Measurements from ENCODE around the gene CCNL2.

DNA sequence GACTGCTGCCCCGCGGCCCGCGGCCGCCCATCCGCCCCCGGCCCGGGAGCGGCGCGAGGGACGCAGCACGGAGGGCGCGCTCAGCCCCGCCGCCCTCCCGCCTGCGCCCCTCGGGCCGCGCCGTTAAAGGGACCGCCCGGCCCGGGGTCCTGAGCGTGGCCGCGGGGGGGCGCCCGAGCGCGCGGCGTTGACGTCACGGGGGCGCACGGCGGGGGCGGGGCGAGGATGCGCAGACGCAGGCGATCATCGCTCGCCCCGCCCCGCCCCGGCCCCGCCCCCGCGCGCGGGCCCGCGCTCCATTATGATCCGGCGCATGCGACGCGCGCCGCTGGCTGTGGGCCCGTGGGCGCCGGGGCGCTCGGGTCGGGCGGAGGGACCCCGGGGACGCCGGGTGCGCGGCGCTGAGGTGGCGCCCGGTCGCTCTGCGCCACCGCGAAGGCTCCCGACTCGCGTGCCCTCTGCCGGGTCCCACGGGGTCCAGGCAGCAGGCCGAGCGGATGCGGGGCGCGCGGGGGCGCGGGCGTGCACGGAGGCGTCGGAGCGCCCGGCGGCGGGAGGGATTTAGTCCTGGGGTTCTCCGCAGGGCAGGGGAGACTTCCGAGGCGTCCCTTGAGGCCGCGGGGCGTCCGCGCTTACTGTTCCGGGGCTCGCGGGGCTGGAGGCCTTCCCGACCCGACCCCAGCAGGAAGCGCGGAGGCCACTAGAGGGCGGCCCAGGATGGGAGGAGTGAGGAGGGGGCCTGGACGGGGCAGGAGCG is 49.7 kb downstream of the CCNL2 start, which contains the start of gene DVL1:
- TF ChIP-seq, protein P1, sequence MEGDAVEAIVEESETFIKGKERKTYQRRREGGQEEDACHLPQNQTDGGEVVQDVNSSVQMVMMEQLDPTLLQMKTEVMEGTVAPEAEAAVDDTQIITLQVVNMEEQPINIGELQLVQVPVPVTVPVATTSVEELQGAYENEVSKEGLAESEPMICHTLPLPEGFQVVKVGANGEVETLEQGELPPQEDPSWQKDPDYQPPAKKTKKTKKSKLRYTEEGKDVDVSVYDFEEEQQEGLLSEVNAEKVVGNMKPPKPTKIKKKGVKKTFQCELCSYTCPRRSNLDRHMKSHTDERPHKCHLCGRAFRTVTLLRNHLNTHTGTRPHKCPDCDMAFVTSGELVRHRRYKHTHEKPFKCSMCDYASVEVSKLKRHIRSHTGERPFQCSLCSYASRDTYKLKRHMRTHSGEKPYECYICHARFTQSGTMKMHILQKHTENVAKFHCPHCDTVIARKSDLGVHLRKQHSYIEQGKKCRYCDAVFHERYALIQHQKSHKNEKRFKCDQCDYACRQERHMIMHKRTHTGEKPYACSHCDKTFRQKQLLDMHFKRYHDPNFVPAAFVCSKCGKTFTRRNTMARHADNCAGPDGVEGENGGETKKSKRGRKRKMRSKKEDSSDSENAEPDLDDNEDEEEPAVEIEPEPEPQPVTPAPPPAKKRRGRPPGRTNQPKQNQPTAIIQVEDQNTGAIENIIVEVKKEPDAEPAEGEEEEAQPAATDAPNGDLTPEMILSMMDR (IDR thresholded peaks at IDR 0.05) = peak in 2 of 3 donors; percentile 68 to 77
- TF ChIP-seq POLR2A (IDR thresholded peaks at IDR 0.05) = peak; percentile 41
- no peak for TF ChIP-seq EP300 (IDR thresholded peaks at IDR 0.05)

Data from ovary (tissue), 3 donors.